Vagina (tissue), 2 donors: Measurements from ENCODE around the gene INPP5A.

Experiments
- CTCF ChIP-seq, 3 experiments: fragments of 450-650 bp in 2 of 3; fragments of 200-600 bp in 1 of 3; sonication (generic) in 1 of 3; IDR thresholded peaks; one replicate each; pipeline ENCODE4 v1.5.1; 2017 to 2019; ENCODE audit warnings: antibody characterized with exemption in 3 of 3, mild to moderate bottlenecking in 2 of 3, moderate library complexity in 2 of 3
- POLR2A ChIP-seq, 2 donors: fragments of 450-650 bp; IDR thresholded peaks; one replicate each; pipeline ENCODE4 v1.6.1; 2017; ENCODE audit warnings: antibody characterized with exemption in 2 of 2, mild to moderate bottlenecking in 2 of 2, moderate library complexity in 2 of 2
- POLR2AphosphoS5 ChIP-seq, 2 donors: sonication (generic); formaldehyde crosslinking; IDR thresholded peaks; one replicate each; pipeline ENCODE4 v1.9.0; 2017; ENCODE audit warnings: antibody characterized with exemption in 2 of 2, mild to moderate bottlenecking in 2 of 2, low read depth in 1 of 2; ENCODE audit not compliant: insufficient read depth in 1 of 2

DNA sequence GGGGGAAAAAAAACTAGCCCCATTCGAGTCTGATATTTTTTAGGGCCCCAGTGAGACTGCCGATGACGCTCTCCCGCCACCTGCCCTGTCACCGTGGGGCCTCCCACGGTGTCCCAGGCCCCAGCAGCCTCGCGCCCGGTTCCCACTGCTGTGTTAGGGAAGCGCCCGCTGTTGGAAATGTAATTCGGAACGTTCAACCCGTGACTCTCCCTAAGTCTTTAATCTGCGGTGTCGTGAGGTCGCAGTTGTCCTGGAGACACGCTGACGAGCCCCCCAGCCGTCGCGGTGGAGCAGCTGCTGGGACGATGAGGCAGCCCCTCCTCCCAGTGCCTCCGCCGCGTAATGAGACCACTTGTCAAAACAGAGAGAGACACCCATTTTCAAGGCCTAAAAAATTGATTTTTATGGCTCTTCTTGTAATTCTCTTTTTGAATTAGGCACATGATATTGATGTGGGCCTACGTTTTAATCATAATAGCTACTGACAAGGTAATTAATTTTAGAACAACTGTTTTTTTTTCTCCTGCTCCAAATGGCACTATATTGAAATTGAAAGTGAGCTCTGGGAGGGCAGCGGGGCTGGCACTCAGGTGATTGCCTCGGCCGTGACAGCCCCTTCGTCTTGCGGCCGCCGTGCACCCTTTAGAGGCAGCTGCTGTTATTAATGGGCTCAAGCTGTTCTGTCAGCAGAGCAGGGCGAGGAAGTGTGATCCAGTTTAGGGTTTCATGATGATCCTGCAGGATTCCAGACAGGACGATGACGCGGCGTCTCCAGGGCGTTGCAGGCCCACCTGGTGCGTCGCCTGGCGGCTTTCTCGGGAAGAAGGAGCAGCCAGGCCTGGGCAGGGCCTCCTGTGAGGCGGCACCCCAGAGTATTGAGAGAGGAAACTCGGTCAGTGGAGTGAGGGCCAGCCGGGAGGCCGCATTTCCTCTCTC is 185.1 kb downstream of the INPP5A start:
- TF ChIP-seq CTCF (IDR thresholded peaks at IDR 0.05) (no peak), POLR2A (IDR thresholded peaks at IDR 0.05) (no peak), POLR2AphosphoS5 (IDR thresholded peaks at IDR 0.05; ENCODE audit: insufficient read depth in 1 of 2, low read depth in 1 of 2) (no peak)
